PC-9 (cell line): Measurements from ENCODE around the gene SGK1.

Source experiments
- CTCF ChIP-seq: fragments of 200-600 bp; sonication (generic); conservative IDR thresholded peaks from 2 replicates; pipeline ENCODE4 v1.6.1; 2017; ENCODE audit warnings: mixed run types, antibody characterized with exemption, mild to moderate bottlenecking, moderate library complexity
- EZH2 ChIP-seq: fragments of 200-600 bp; sonication (generic); IDR thresholded peaks from 2 replicates; pipeline ENCODE4 v1.8.0; 2017; ENCODE audit warnings: antibody characterized with exemption, low read depth

GRCh38 chr6:134207421-134207820 is 110.5 kb downstream of the SGK1 start:
- TF ChIP-seq CTCF (no peak), EZH2 (no peak)
